Esophagus squamous epithelium (tissue), 5 donors: ENCODE measurements around the gene LRRN4. TPM values are rescaled to one million over a fixed set of nuclear protein-coding genes. Genes with fewer than 3 reads are reported as not detected.

Source experiments
- DNase-seq: peaks from one replicate; lab custom pipeline; 2025; lab: John Stamatoyannopoulos, UW
- H3K27ac ChIP-seq, 4 donors: fragments of 200-600 bp; sonication (generic); one replicate each; pipeline ENCODE4 v1.5.1; 2016 to 2019; ENCODE audit warnings: mild to moderate bottlenecking in 1 of 4
- H3K27me3 ChIP-seq, 4 donors: fragments of 200-600 bp; sonication (generic); 1 replicate in 3 of 4; 2 replicates in 1 of 4; pipeline versions ENCODE4 v1.5.1 to v1.6.0; 2017 to 2021; ENCODE audit warnings: antibody characterized with exemption in 1 of 4
- H3K36me3 ChIP-seq, 3 donors: fragments of 200-600 bp; sonication (generic); one replicate each; pipeline ENCODE4 v1.5.1; 2016 to 2019
- H3K4me1 ChIP-seq, 3 donors: fragments of 200-600 bp; sonication (generic); one replicate each; pipeline ENCODE4 v1.5.1; 2017 to 2019
- H3K4me3 ChIP-seq, 4 donors: fragments of 200-600 bp; sonication (generic); 1 replicate in 3 of 4; 2 replicates in 1 of 4; pipeline ENCODE4 v1.5.1; 2016 to 2019; ENCODE audit warnings: mild to moderate bottlenecking in 2 of 4, moderate library complexity in 1 of 4
- H3K9me3 ChIP-seq, 3 donors: fragments of 200-600 bp; sonication (generic); one replicate each; pipeline ENCODE4 v1.5.1; 2016 to 2019
- CTCF ChIP-seq, 6 experiments: fragments of 450-650 bp in 4 of 6; fragments of 200-600 bp in 2 of 6; sonication (generic) in 2 of 6; IDR thresholded peaks; one replicate each; pipeline ENCODE4 v1.5.1; 2016 to 2019; ENCODE audit warnings: antibody characterized with exemption in 6 of 6, mild to moderate bottlenecking in 4 of 6, moderate library complexity in 4 of 6
- POLR2A ChIP-seq, 4 donors: fragments of 450-650 bp; IDR thresholded peaks; one replicate each; pipeline ENCODE4 v1.6.1; 2017; ENCODE audit warnings: antibody characterized with exemption in 4 of 4, mild to moderate bottlenecking in 4 of 4, moderate library complexity in 3 of 4
- WGBS, 2 donors: methylation state at CpG; one replicate each; pipeline ENCODE4 v1.1.5; 2018; 5-methylcytosine and 5-hydroxymethylcytosine counted together
- intact Hi-C: fragments of 100-400 bp; cut with DNase I; formaldehyde crosslinking; loops from one replicate; pipeline ENCODE4 v1.15.0; 2022
- total RNA-seq, 4 donors: library from RNA; depleted of rRNA; stranded (reverse); fragments of >200 nt; gene quantifications; one replicate each; pipeline ENCODE4 v1.1.0, GENCODE V29; 2016
- donor health status: DM: yes; HTN: yes; CAD: no.

The LRRN4 gene
- total RNA-seq, 4 donors from 2014 or later, result 0.19 TPM; not detected in 3

- DNase-seq, result no peak
- Histone ChIP-seq H3K4me1 (no peaks in the 10 kb centered on the region), H3K4me3 (no peak overlapping the region), H3K27me3 (no peaks in the 10 kb centered on the region), H3K9me3 (no peaks in the 10 kb centered on the region), H3K36me3 (peaks cover 0 to 67% (median 0%) of the 10 kb centered on the region in 3 donors), H3K27ac (no peak overlapping the region)
- TF ChIP-seq POLR2A (IDR thresholded peaks at IDR 0.05), result no peak
- no peak for TF ChIP-seq CTCF (IDR thresholded peaks at IDR 0.05)
- intact Hi-C loops, result no loop called here
Observed at GRCh38 chr20:6099819-6100218, 46.0 kb upstream of the LRRN4 start.

- Histone ChIP-seq H3K4me1 (no peaks in the 10 kb centered on the region), H3K4me3 (no peak overlapping the region), H3K27me3 (no peaks in the 10 kb centered on the region), H3K27ac (no peak overlapping the region), H3K9me3 (no peaks in the 10 kb centered on the region), H3K36me3 (peaks cover 0 to 87% (median 0%) of the 10 kb centered on the region in 3 donors)
- intact Hi-C loops, result no loop called here
- TF ChIP-seq CTCF (IDR thresholded peaks at IDR 0.05) (no peak), POLR2A (IDR thresholded peaks at IDR 0.05) (no peak)
- no peak for DNase-seq
- WGBS, 2 donors, result 84% methylated on average over 5 of the region's 5 CpGs
Observed at GRCh38 chr20:6095409-6095808, 41.5 kb upstream of the LRRN4 start.

GRCh38 chr20:6094565-6094964, 40.7 kb upstream of the LRRN4 start:
- H3K27me3 ChIP-seq, result no peaks in the 10 kb centered on the region
- H3K4me3 ChIP-seq, result no peak overlapping the region
- intact Hi-C loops, result no loop called here
- no peak for TF ChIP-seq CTCF (IDR thresholded peaks at IDR 0.05)
- TF ChIP-seq POLR2A (IDR thresholded peaks at IDR 0.05), result no peak
- peaks cover 0 to 87% (median 0%) of the 10 kb centered on the region in 3 donors for H3K36me3 ChIP-seq
- no peak for DNase-seq
- no peaks in the 10 kb centered on the region for H3K9me3 ChIP-seq
- 87 to 92% methylated on average over 4 of the region's 4 CpGs for WGBS, 2 donors
- no peaks in the 10 kb centered on the region for H3K4me1 ChIP-seq
- H3K27ac ChIP-seq, result no peak overlapping the region

GRCh38 chr20:6094063-6094462, 40.2 kb upstream of the LRRN4 start:
- no peak for TF ChIP-seq CTCF (IDR thresholded peaks at IDR 0.05)
- no peak for TF ChIP-seq POLR2A (IDR thresholded peaks at IDR 0.05)
- intact Hi-C loops, result no loop called here
- Histone ChIP-seq H3K36me3 (peaks cover 0 to 87% (median 0%) of the 10 kb centered on the region in 3 donors), H3K4me1 (no peaks in the 10 kb centered on the region), H3K27me3 (no peaks in the 10 kb centered on the region), H3K9me3 (no peaks in the 10 kb centered on the region), H3K4me3 (no peak overlapping the region), H3K27ac (no peak overlapping the region)
- no peak for DNase-seq
- WGBS, 2 donors, result 69 to 71% methylated on average over 3 of the region's 3 CpGs

GRCh38 chr20:6091661-6092060, 37.8 kb upstream of the LRRN4 start:
- H3K36me3 ChIP-seq, result peaks cover 0 to 88% (median 0%) of the 10 kb centered on the region in 3 donors
- no peak for TF ChIP-seq CTCF (IDR thresholded peaks at IDR 0.05)
- TF ChIP-seq POLR2A (IDR thresholded peaks at IDR 0.05), result no peak
- H3K9me3 ChIP-seq, result no peaks in the 10 kb centered on the region
- 88 to 89% methylated on average over 4 to 5 of the region's 8 CpGs for WGBS, 2 donors
- H3K27ac ChIP-seq, result no peak overlapping the region
- H3K27me3 ChIP-seq, result no peaks in the 10 kb centered on the region
- H3K4me3 ChIP-seq, result no peak overlapping the region
- no peak for DNase-seq
- peaks cover 0 to 9% (median 0%) of the 10 kb centered on the region in 3 donors for H3K4me1 ChIP-seq
- intact Hi-C loops, result no loop called here
